ENCODE measurements around the gene TTC9.

- TF ChIP-seq TSHZ2 (CRISPR knock-in tag; IDR thresholded peaks at IDR 0.05), result no peak
- TF ChIP-seq CREB5 (CRISPR knock-in tag; IDR thresholded peaks at IDR 0.05; ENCODE audit: low read depth), result no peak
- no peak for TF ChIP-seq POU6F1 (CRISPR knock-in tag; IDR thresholded peaks at IDR 0.05; ENCODE audit: borderline replicate concordance, low read depth)
- TF ChIP-seq ZC3H10 (CRISPR knock-in tag; IDR thresholded peaks at IDR 0.05), result no peak
- no peak for TF ChIP-seq BACH2 (CRISPR knock-in tag; IDR thresholded peaks at IDR 0.05; ENCODE audit: borderline replicate concordance)
- TF ChIP-seq PPARA (CRISPR knock-in tag; IDR thresholded peaks at IDR 0.05; ENCODE audit: borderline replicate concordance), result no peak
- no peak for TF ChIP-seq ZFP30 (CRISPR knock-in tag; IDR thresholded peaks at IDR 0.05)
Measured at GRCh38 chr14:70643967-70644366, 2.3 kb downstream of the TTC9 start.
